Activated CD8-positive, alpha-beta memory T cell treated with anti-CD3 and anti-CD28 coated beads for 1 hour (primary cell): ENCODE measurements around the gene LRPAP1.

Source experiments
- DNase-seq, 2 donors: peaks; one replicate each; pipeline ENCODE4 v3.0.0-alpha.2; 2020; ENCODE audit warnings: low read depth in 1 of 2; ENCODE audit errors: extremely low read depth in 1 of 2

LRPAP1 gene

GRCh38 chr4:3501825-3502425, 30.3 kb downstream of the LRPAP1 start:
- DNase-seq, result no peak

DNA sequence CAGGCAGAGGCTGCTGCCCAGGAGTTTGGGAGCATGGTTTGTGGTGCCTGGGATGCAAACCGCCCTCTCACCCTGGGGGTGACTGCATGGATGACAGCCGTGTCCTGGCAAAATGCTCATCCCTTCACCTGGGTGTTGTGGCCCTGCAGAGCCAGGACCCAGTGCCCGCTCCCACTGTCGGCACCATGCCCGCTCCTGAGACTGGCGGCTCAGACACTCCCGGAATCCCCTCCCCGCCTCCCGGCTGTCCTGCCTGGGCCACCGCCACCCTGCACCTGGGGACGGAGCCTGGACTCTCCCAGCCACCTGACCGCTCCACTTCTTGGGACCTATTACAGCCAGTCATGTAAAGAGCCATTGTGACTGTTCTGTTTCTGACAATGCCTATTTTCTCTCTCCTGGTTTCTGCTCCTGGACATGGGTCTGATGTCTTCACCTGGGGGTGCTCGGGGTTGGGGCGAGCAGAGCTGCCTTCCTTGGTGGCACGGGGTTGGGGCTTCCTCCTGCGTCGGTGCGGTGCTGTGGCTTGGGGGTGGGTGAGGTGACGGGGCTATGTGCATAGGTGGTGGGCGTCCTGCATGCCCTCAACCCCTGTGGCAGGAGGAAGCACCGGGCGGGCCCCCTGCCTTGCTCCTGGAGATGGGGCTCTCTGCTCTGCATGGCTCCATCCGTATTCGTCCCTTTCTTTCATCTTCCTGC, 30.9 kb downstream of the LRPAP1 start:
- DNase-seq, result no peak

DNA sequence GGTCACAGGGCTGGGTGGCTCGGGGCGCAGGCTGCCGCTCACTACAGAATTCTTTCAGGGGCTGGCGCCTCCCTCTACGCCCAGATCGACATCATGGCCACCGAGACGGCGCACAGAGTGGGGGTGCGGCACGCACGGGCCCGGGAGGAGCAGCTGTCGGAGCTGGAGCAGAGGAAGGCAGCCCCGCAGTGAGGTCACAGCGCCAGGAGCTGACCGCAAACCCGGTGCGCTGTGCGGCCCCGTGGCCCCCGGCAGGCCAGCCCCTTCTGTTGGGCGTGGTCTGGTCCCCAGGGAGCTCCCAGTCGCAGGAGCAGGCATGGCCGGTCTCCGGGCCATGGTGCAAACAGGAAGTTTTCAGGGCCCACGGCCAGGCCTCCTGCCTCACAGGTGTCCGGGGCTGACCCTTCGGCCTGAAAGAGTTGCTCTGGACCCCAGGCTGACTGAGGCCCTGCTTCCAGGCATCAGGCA, 31.6 kb downstream of the LRPAP1 start:
- no peak for DNase-seq

DNA sequence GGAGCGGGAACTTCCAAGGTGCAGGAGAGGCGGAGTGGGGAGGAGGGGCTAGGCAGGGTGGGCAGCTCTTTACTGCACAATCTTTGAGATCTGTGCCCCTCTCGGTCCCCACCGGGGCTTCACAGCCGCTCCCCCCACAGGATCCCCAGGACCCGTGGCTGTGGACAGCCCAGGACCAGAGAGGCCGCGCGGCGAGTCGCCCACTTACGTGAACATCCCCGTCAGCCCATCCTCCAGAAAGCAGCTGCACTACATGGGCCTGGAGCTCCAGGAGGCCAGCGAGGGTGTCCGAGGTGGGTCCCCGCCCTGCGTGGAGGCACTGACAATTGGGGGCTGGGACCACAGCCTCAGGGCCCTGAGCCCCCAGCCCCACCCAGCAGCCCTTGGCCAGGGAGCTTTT, 32.1 kb downstream of the LRPAP1 start:
- no peak for DNase-seq

DNA sequence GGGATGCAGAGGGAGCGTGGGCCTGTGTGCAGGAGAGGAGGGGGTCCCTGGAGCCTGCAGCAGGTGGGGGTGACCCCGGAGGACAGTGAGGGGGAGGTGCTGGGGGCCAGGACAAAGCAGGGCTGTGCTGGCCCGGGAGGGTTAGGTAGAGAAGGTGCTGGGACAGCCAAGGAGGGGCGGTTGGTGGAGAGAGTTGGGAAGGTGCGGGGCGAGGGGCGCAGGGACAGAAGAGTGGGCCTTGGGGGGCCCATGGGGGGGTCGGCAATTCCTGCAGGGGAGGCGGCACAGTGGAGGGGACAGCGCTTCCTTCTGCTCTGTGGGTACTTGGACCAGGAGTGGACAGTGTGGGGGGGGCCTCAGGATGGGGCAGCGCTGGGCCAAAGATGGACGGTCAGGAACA, 32.5 kb downstream of the LRPAP1 start:
- DNase-seq, result no peak

DNA sequence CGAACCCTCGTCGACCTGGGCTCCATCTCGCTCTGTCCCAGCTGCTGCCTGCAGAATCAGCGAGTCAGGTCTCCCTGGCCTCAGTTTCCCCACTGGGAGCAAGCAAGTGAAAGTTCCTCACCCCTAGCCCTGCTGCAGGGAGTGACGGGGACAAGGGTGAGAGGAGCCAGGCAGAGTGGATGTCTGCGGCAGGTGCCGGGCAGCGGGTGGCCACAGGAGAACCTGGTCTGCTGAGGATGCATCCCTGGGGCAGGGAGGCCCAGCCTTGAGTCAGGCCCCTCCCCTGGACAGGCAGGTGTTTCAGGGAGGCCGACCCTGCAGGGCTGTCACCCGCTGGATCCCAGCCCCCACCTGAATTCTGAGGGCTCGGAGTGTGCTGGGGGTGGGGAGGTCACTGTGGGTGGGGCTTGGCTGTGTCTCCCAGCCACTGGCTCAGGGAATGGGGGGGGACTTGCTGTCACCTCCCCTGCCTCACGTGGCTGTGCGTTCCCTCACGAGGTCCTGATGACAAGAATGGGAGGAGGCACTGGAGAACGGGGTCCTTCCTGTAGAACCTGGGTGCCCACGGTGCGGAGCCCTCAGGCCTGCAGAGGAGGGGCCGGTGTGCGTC, 33.2 kb downstream of the LRPAP1 start:
- DNase-seq, result no peak

GRCh38 chr4:3498407-3498806, 33.8 kb downstream of the LRPAP1 start:
- DNase-seq, result no peak

DNA sequence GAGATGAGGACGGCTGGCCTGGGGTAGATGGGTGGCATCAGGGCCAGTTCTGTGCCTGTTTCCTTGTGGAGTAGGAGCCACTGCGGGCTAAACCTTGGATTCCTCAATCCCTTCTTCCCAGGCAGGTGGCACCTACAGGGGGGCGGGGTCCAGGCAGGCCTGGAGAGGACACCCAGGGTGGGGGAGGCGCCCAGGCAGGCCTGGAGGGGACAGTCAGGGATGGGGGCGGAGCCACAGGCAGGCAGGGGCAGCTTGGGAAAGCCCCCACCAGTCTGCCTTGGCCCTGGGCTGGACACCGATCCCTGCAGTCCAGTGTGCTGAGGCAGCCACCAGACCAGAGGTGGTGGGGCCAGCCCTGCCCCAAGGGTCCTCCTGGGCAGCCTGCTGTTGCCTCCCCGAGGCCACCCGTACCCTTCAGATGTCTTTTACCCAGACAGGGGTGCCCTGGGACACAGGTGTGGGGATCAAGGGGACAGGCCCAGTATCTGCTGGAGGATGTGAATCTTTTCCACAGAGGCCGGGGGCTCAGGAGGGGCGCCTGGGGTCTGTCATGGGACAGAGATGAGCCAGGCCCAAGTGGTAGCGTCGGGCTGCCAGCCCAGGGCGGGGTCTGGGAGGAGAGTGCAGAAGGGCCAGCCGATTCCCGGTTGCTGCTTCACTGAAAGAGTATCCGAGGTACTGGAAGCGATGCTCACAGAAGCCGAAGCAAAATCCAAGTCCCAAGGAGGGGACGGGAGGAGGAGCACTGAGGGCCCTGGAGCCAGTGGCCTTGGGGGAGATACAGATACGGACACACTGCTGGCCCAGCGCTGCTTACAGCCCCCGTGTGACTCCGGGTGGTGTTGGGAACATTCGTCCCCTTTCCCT, 34.5 kb downstream of the LRPAP1 start:
- no peak for DNase-seq

- DNase-seq, result no peak
Measured at GRCh38 chr4:3497095-3497494, 35.1 kb downstream of the LRPAP1 start.

DNA sequence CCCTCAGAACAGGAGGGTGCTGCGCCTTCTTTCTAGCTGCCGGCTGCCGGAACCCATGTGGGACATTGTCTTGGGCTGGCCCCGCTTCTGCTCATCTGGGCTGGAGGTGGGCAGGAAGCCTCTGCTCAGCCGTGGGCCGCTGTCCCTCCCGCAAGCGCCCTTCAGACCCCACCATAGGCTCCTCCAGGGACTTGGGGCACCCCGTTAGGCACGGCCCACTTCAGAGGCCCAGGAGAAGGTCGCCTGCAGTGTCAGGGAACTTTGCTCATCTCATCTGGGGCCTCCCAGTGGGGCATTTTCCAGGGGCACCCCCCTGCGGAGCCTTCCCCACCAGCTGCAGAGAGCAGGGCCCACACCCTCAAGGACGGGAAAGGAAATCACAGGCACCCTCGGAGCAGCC, 36.2 kb downstream of the LRPAP1 start:
- no peak for DNase-seq

- no peak for DNase-seq
Measured at GRCh38 chr4:3495204-3495975, 36.8 kb downstream of the LRPAP1 start.

DNA sequence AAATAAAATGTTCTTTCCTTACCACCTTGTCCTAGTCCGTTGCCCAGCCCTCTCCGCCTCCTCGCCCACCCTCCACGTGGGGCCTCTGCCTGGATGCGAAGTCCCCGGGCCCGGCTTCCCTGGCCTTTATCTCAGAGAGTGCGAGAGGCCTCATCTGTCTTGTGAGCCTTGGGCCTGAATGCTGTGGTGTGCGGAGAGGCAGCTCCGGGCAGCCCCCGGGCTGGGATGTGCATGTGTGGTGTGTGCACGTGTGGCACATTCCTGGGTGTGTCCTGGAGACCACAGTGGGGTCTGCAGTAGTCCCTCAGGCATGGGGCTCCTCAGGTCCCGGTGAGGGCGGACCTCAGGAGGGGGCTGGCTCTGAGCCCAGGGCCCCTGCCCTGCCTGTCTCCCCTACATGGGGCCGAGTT, 37.8 kb downstream of the LRPAP1 start:
- DNase-seq, result no peak

- DNase-seq, result no peak
Measured at GRCh38 chr4:3493720-3494461, 38.3 kb downstream of the LRPAP1 start.

DNA sequence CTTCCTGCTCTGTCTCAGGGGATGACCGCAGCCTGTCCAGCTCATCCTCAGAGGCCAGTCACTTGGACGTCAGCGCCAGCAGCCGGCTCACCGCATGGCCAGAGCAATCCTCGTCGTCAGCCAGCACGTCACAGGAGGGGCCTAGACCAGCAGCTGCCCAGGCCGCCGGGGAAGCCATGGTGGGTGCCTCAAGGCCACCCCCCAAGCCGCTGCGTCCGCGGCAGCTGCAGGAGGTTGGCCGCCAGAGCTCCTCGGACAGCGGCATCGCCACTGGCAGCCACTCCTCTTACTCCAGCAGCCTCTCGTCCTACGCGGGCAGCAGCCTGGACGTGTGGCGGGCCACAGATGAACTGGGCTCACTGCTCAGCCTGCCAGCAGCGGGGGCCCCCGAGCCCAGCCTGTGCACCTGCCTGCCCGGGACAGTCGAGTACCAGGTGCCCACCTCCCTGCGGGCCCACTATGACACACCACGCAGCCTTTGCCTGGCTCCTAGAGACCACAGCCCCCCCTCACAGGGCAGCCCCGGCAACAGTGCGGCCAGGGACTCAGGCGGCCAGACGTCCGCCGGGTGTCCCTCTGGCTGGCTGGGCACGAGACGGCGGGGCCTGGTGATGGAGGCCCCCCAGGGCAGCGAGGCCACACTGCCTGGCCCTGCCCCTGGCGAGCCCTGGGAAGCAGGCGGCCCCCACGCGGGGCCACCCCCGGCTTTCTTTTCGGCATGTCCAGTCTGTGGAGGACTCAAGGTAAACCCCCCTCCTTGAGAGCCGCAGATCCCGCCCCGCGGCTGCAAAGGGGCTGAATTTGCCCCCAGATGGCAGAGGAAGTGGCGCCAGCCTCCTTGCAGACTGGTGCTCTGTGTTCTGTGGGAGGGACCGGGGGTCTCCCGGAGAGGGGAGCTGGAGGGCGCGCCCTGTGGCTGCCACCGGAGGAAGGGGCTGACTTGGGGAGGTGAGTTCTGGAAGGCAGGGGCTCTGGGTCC, 39.2 kb downstream of the LRPAP1 start:
- DNase-seq, result no peak

- no peak for DNase-seq
Measured at GRCh38 chr4:3491681-3492405, 40.4 kb downstream of the LRPAP1 start.

GRCh38 chr4:3489451-3489962, 42.7 kb downstream of the LRPAP1 start:
- DNase-seq, result no peak

DNA sequence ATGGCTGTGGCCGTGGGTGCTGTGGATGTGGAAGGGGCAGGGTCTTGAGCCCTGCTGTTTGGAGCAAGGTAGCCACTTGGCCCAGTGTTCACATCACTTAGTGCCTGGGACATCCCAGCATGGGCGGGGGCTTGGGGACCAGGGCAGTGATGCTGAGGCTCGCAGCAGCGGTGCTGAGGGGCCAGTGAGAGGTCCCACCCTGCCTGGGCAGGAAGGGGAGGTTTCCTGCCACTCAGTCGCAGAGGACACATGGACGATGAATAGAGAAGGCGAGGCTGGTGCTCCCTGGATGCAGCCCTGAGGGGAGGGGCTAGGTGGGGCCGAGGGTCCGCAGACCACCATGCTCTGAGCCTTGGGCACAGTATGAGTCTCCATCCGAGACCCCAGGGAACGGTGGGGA, 43.4 kb downstream of the LRPAP1 start:
- no peak for DNase-seq

GRCh38 chr4:3487861-3488260, 44.4 kb downstream of the LRPAP1 start:
- no peak for DNase-seq
